Endothelial cell of umbilical vein (primary cell): ENCODE results near the gene OR2H2. TPM values are rescaled to one million over a fixed set of nuclear protein-coding genes. Genes with fewer than 3 reads are reported as not detected.

Experiments used
- BruUV-seq: library from RNA; stranded (reverse); fragments of 400-500 nt; replicated peaks from 2 replicates; lab custom pipeline; 2021; lab: Mats Ljungman, UMichigan
- CTCF ChIA-PET: fragments of 300-600, 350-600 bp; sonication (Branson Sonifier 250); formaldehyde crosslinking; loops from one replicate; lab custom pipeline; 2021; ENCODE audit warnings: antibody characterized with exemption, inconsistent platforms; lab: Charles Lee
- POLR2A ChIA-PET: fragments of 300-600, 350-600 bp; sonication (Branson Sonifier 250); formaldehyde crosslinking; loops from one replicate; lab custom pipeline; 2021; ENCODE audit warnings: antibody characterized with exemption, inconsistent platforms; lab: Charles Lee
- DNase-seq: peaks from one replicate; pipeline ENCODE4 v3.0.0-alpha.2; 2011; ENCODE audit warnings: low read depth, low spot score
- FAIRE-seq: peaks from 2 replicates; lab custom pipeline; 2011; peaks lifted over from hg19 to GRCh38; lab: Jason Lieb, UNC
- H2AFZ ChIP-seq: 2 replicates; pipeline ENCODE4 v1.6.0; 2012; ENCODE audit warnings: low read depth, low read length, control low read depth, inconsistent platforms
- H3K27ac ChIP-seq: 2 replicates; pipeline ENCODE4 v1.5.1; 2011; ENCODE audit warnings: low read depth, mild to moderate bottlenecking, control low read depth, low read length, moderate library complexity; ENCODE audit not compliant: insufficient read depth
- H3K27me3 ChIP-seq, 2 experiments: 2 replicates each; pipeline versions ENCODE4 v1.6.0 to v1.6.1; 2011; ENCODE audit warnings: low read length in 2 of 2, mixed read lengths in 1 of 2; ENCODE audit not compliant: control insufficient read depth in 2 of 2, insufficient read depth in 2 of 2
- H3K36me3 ChIP-seq, 2 experiments: 2 replicates in 1 of 2; 3 replicates in 1 of 2; pipeline ENCODE4 v1.5.1; 2011; ENCODE audit warnings: low read length in 2 of 2, mild to moderate bottlenecking in 1 of 2, moderate library complexity in 1 of 2; ENCODE audit not compliant: control insufficient read depth in 2 of 2, insufficient read depth in 2 of 2; ENCODE audit errors: extremely low read depth in 1 of 2
- H3K4me1 ChIP-seq: 3 replicates; pipeline ENCODE4 v1.5.1; 2011; ENCODE audit warnings: mild to moderate bottlenecking, low read length; ENCODE audit not compliant: control insufficient read depth, insufficient read depth; ENCODE audit errors: extremely low read depth
- H3K4me2 ChIP-seq: 2 replicates; pipeline ENCODE4 v1.6.1; 2011; ENCODE audit warnings: low read length, control low read depth, mixed read lengths; ENCODE audit not compliant: insufficient read depth
- H3K4me3 ChIP-seq, 3 experiments: fragments of 200-600 bp in 1 of 3; sonication (generic), shearing (Covaris generic) in 1 of 3; replicated peaks in 1 of 3; 2 replicates each; pipeline ENCODE4 v1.5.1; 2011 to 2016; ENCODE audit warnings: control low read depth in 3 of 3, low read length in 3 of 3, mild to moderate bottlenecking in 2 of 3, inconsistent platforms in 1 of 3, low read depth in 1 of 3, moderate library complexity in 1 of 3; ENCODE audit not compliant: insufficient read depth in 1 of 3
- H3K79me2 ChIP-seq: 2 replicates; pipeline ENCODE4 v1.6.0; 2012; ENCODE audit warnings: low read length, inconsistent platforms; ENCODE audit not compliant: control insufficient read depth, insufficient read depth
- H3K9ac ChIP-seq: replicated peaks from 2 replicates; pipeline ENCODE3; 2011; ENCODE audit warnings: low read length, control low read depth; ENCODE audit not compliant: insufficient read depth; ENCODE audit errors: extremely low read depth
- H3K9me1 ChIP-seq: replicated peaks from 3 replicates; pipeline ENCODE4 v1.6.0; 2011; ENCODE audit warnings: mild to moderate bottlenecking, low read length; ENCODE audit not compliant: control insufficient read depth, insufficient read depth; ENCODE audit errors: extremely low read depth
- H3K9me3 ChIP-seq: replicated peaks from 2 replicates; pipeline ENCODE4 v1.5.1; 2012; ENCODE audit warnings: low read length, inconsistent platforms; ENCODE audit not compliant: control insufficient read depth, insufficient read depth
- H4K20me1 ChIP-seq: replicated peaks from 2 replicates; pipeline ENCODE3; 2011; ENCODE audit warnings: mild to moderate bottlenecking, low read length; ENCODE audit not compliant: control insufficient read depth, insufficient read depth; ENCODE audit errors: extremely low read depth
- EZH2 ChIP-seq: IDR thresholded peaks from 2 replicates; pipeline ENCODE4 v1.6.1; 2012; ENCODE audit warnings: borderline replicate concordance, low read depth, mild to moderate bottlenecking, moderate library complexity, low read length, inconsistent platforms; ENCODE audit not compliant: severe bottlenecking
- FOS ChIP-seq: IDR thresholded peaks from 2 replicates; pipeline ENCODE4 v1.6.1; 2011; ENCODE audit warnings: mild to moderate bottlenecking, low read length, moderate library complexity, borderline replicate concordance; ENCODE audit not compliant: insufficient read depth
- GATA2 ChIP-seq: IDR thresholded peaks from 2 replicates; pipeline ENCODE4 v1.7.0; 2011; ENCODE audit warnings: low read depth, mild to moderate bottlenecking, moderate library complexity, mixed read lengths, low read length; ENCODE audit not compliant: insufficient read length, insufficient read depth
- JUN ChIP-seq: IDR thresholded peaks from 2 replicates; pipeline ENCODE4 v1.6.1; 2011; ENCODE audit warnings: borderline replicate concordance, low read depth; ENCODE audit not compliant: insufficient read length, insufficient read depth
- MYC ChIP-seq: IDR thresholded peaks from one replicate; pipeline ENCODE4 v1.6.1; 2011; ENCODE audit warnings: mild to moderate bottlenecking, low read depth, low read length
- POLR2A ChIP-seq: IDR thresholded peaks from 2 replicates; pipeline ENCODE4 v1.6.1; 2012; ENCODE audit warnings: low read depth, mild to moderate bottlenecking, control low read depth, low read length
- POLR2AphosphoS5 ChIP-seq: IDR thresholded peaks from 2 replicates; pipeline ENCODE4 v1.6.1; 2012; ENCODE audit warnings: low read depth, mild to moderate bottlenecking, control low read depth, low read length, moderate library complexity; ENCODE audit not compliant: insufficient read depth
- dilution Hi-C: fragments of 300-500 bp; cut with MboI; formaldehyde crosslinking; loops from one replicate; pipeline ENCODE4 v1.15.0; 2019; ENCODE audit warnings: low sequenced_read_pairs; ENCODE audit not compliant: extremely low pct_ligation_motif_present
- intact Hi-C: fragments of 100-400 bp; cut with micrococcal nuclease; formaldehyde crosslinking; loops from one replicate; pipeline ENCODE4 v1.10.0; 2022
- polyA plus RNA-seq, 4 experiments: library from polyadenylated mRNA; depleted of rRNA in 3 of 4; stranded (reverse) in 3 of 4; unstranded in 1 of 4; fragments of >200 nt; gene quantifications; 2 replicates each; pipeline versions ENCODE4 v1.2.1 to v1.2.3, GENCODE V29; 2011 to 2012; ENCODE audit warnings: missing spikeins in 1 of 4
- total RNA-seq: library from RNA; stranded (reverse); gene quantifications from 2 replicates; pipeline ENCODE4 v1.2.3, GENCODE V29; 2021
- TF ChIP-seq, protein P1 (sequence below): IDR thresholded peaks from 2 replicates; pipeline ENCODE4 v1.6.1; 2011; ENCODE audit not compliant: insufficient read depth, insufficient read length
- TF ChIP-seq, protein P2 (sequence below), 2 donors: IDR thresholded peaks; 1 replicate in 1 of 2; 2 replicates in 1 of 2; pipeline ENCODE4 v1.5.1; 2011; ENCODE audit warnings: low read length in 2 of 2, mild to moderate bottlenecking in 2 of 2, moderate library complexity in 2 of 2, control low read depth in 1 of 2, inconsistent platforms in 1 of 2, low read depth in 1 of 2; ENCODE audit not compliant: insufficient read depth in 1 of 2; ENCODE audit errors: extremely low read depth in 1 of 2

The OR2H2 gene
- total and polyA plus RNA-seq, 2 donors (not counting 3 experiments of a cell fraction or from before 2014, with no cell fraction given) = not detected

DNA sequence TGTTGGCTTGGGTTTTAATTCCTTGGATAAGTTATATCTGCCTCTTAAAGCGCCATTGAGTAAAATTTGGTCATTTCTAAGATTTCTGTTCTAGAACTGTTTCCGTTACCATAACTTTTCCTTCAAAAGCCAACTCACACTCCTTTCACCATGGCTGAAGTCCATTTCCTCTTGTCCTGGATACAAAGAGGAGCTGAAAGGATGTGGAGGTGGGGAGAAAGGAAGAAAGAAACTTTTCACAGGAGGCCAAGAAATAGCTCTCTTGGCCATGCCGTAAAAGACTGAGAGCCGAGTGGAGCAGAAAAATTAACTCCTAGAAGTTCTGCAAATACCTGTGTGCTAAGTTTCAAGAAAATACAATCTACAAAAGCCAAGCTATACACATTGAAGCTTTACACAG is 26.5 kb downstream of the OR2H2 start:
- Histone ChIP-seq H2AFZ (no peak overlapping the region), H3K27ac (no peak overlapping the region), H3K9me1 (no peaks in the 10 kb centered on the region), H3K9ac (no peak overlapping the region), H3K4me3 (no peak overlapping the region), H3K79me2 (no peaks in the 10 kb centered on the region), H3K9me3 (no peaks in the 10 kb centered on the region), H3K4me1 (no peaks in the 10 kb centered on the region), H3K36me3 (peaks cover 12 to 25% of the 10 kb centered on the region in 2 experiments), H4K20me1 (no peaks in the 10 kb centered on the region), H3K4me2 (no peak overlapping the region), H3K27me3 (no peaks in the 10 kb centered on the region)
- dilution Hi-C loops = no loop called here
- ChIA-PET POLR2A (no interaction called here), CTCF (interaction anchor here (1.0 to 1.1 kb wide), 2 partner anchors 43 to 52 kb away, joined by 3 to 6 read pairs; partner anchors contain the start of gene UBD)
- DNase-seq (no peak), FAIRE-seq (no peak)
- no TSS peak for BruUV-seq
- intact Hi-C loops = no loop called here
- TF ChIP-seq FOS (no peak), POLR2A (no peak), EZH2 (no peak), JUN (no peak), GATA2 (no peak), POLR2AphosphoS5 (no peak), MYC (no peak)
- TF ChIP-seq, protein P1, sequence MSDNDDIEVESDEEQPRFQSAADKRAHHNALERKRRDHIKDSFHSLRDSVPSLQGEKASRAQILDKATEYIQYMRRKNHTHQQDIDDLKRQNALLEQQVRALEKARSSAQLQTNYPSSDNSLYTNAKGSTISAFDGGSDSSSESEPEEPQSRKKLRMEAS = no peak
- TF ChIP-seq, protein P2, sequence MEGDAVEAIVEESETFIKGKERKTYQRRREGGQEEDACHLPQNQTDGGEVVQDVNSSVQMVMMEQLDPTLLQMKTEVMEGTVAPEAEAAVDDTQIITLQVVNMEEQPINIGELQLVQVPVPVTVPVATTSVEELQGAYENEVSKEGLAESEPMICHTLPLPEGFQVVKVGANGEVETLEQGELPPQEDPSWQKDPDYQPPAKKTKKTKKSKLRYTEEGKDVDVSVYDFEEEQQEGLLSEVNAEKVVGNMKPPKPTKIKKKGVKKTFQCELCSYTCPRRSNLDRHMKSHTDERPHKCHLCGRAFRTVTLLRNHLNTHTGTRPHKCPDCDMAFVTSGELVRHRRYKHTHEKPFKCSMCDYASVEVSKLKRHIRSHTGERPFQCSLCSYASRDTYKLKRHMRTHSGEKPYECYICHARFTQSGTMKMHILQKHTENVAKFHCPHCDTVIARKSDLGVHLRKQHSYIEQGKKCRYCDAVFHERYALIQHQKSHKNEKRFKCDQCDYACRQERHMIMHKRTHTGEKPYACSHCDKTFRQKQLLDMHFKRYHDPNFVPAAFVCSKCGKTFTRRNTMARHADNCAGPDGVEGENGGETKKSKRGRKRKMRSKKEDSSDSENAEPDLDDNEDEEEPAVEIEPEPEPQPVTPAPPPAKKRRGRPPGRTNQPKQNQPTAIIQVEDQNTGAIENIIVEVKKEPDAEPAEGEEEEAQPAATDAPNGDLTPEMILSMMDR (IDR thresholded peaks at IDR 0.05; ENCODE audit: extremely low read depth in 1 of 2, insufficient read depth in 1 of 2, low read depth in 1 of 2, low read length in 2 of 2) = no peak
